Measurements from ENCODE around the gene KRTAP4-9. TPM values are rescaled to one million over a fixed set of nuclear protein-coding genes. Genes with fewer than 3 reads are reported as not detected.
"Not testable (repeated sequence)": the region's sequence is repeated elsewhere in the genome, so short reads cannot be mapped to it uniquely, and the experiment has no call there.

Gene KRTAP4-9
- not detected for total RNA-seq

GRCh38 chr17:41105347-41105746, at the start of gene KRTAP4-9:
Gene KRTAP4-9, plus strand, starts transcription at chr17:41105389. Its CDS starts 0 bp downstream, at chr17:41105389.
- ATAC-seq; H3K36me3 Mint-ChIP-seq (ENCODE audit: low read depth); H3K27me3 Mint-ChIP-seq (ENCODE audit: low read depth); H3K4me3 Mint-ChIP-seq; DNase-seq; H3K9me3 Mint-ChIP-seq (ENCODE audit: insufficient read depth); H3K4me1 Mint-ChIP-seq (ENCODE audit: low read depth); CTCF ChIA-PET; POLR2A ChIA-PET; H3K27ac Mint-ChIP-seq: not testable (repeated sequence)

- DNase-seq (no peak), ATAC-seq (no peak)
- H3K27ac Mint-ChIP-seq = no peak overlapping the region
- no peaks in the 10 kb centered on the region for H3K9me3 Mint-ChIP-seq (ENCODE audit: insufficient read depth)
- CTCF ChIA-PET = no interaction called here
- no peaks in the 10 kb centered on the region for H3K4me1 Mint-ChIP-seq (ENCODE audit: low read depth)
- no peak overlapping the region for H3K4me3 Mint-ChIP-seq
- POLR2A ChIA-PET = interaction anchor here (1.2 kb wide), 1 partner anchor 10 kb away, joined by 3 read pairs; the partner anchor contains the start of gene KRTAP2-1
- H3K36me3 Mint-ChIP-seq (ENCODE audit: low read depth) = no peaks in the 10 kb centered on the region
- peaks cover 40% of the 10 kb centered on the region for H3K27me3 Mint-ChIP-seq (ENCODE audit: low read depth)
Measured at GRCh38 chr17:41057547-41057946, 47.6 kb upstream of the KRTAP4-9 start.

- Mint-ChIP-seq H3K4me3 (no peak overlapping the region), H3K4me1 (ENCODE audit: low read depth) (no peaks in the 10 kb centered on the region), H3K27ac (no peak overlapping the region), H3K36me3 (ENCODE audit: low read depth) (no peaks in the 10 kb centered on the region), H3K9me3 (ENCODE audit: insufficient read depth) (no peaks in the 10 kb centered on the region), H3K27me3 (ENCODE audit: low read depth) (peaks cover 37% of the 10 kb centered on the region)
- ChIA-PET CTCF (no interaction called here), POLR2A (interaction anchor here (1.2 kb wide), 1 partner anchor 11 kb away, joined by 3 read pairs; the partner anchor contains the start of gene KRTAP2-1)
- ATAC-seq (no peak), DNase-seq (no peak)
Measured at GRCh38 chr17:41058741-41059140, 46.4 kb upstream of the KRTAP4-9 start.

- H3K9me3 Mint-ChIP-seq (ENCODE audit: insufficient read depth); ATAC-seq; CTCF ChIA-PET; H3K27ac Mint-ChIP-seq; DNase-seq; POLR2A ChIA-PET; H3K4me1 Mint-ChIP-seq (ENCODE audit: low read depth); H3K36me3 Mint-ChIP-seq (ENCODE audit: low read depth); H3K4me3 Mint-ChIP-seq: not testable (repeated sequence)
- peaks cover 37% of the 10 kb centered on the region for H3K27me3 Mint-ChIP-seq (ENCODE audit: low read depth)
Measured at GRCh38 chr17:41059276-41060051, 45.7 kb upstream of the KRTAP4-9 start.

- CTCF ChIA-PET = no interaction called here
- no peaks in the 10 kb centered on the region for H3K4me1 Mint-ChIP-seq (ENCODE audit: low read depth)
- ATAC-seq = no peak
Measured at GRCh38 chr17:41060052-41060604, 45.1 kb upstream of the KRTAP4-9 start, which contains the start of gene KRTAP2-3. Gene KRTAP2-3, minus strand, starts transcription at chr17:41060114. Its CDS starts 64 bp downstream, at chr17:41060050.

GRCh38 chr17:41061964-41062363, 43.2 kb upstream of the KRTAP4-9 start:
- DNase-seq = no peak
- no peak for ATAC-seq

More at GRCh38 chr17:41060052-41060604, 45.1 kb upstream of the KRTAP4-9 start, which contains the start of gene KRTAP2-3:
- H3K4me3 Mint-ChIP-seq = no peak within 1 kb of the TSS
- no peaks in the 10 kb centered on the region for H3K9me3 Mint-ChIP-seq (ENCODE audit: insufficient read depth)
- POLR2A ChIA-PET = no interaction called here
- no peak within 1 kb of the TSS for H3K27ac Mint-ChIP-seq
- no peak for DNase-seq
- H3K36me3 Mint-ChIP-seq (ENCODE audit: low read depth) = no peaks in the 10 kb centered on the region
- peaks cover 37% of the 10 kb centered on the region for H3K27me3 Mint-ChIP-seq (ENCODE audit: low read depth)

GRCh38 chr17:41063449-41063848, 41.7 kb upstream of the KRTAP4-9 start:
- H3K27ac Mint-ChIP-seq = no peak overlapping the region
- no peaks in the 10 kb centered on the region for H3K36me3 Mint-ChIP-seq (ENCODE audit: low read depth)
- ATAC-seq = no peak
- H3K9me3 Mint-ChIP-seq (ENCODE audit: insufficient read depth) = no peaks in the 10 kb centered on the region
- ChIA-PET POLR2A (no interaction called here), CTCF (no interaction called here)
- peaks cover 28% of the 10 kb centered on the region for H3K27me3 Mint-ChIP-seq (ENCODE audit: low read depth)
- no peak for DNase-seq
- no peaks in the 10 kb centered on the region for H3K4me1 Mint-ChIP-seq (ENCODE audit: low read depth)
- H3K4me3 Mint-ChIP-seq = no peak overlapping the region

More at GRCh38 chr17:41061964-41062363, 43.2 kb upstream of the KRTAP4-9 start:
- Mint-ChIP-seq H3K36me3 (ENCODE audit: low read depth) (no peaks in the 10 kb centered on the region), H3K4me3 (no peak overlapping the region), H3K9me3 (ENCODE audit: insufficient read depth) (no peaks in the 10 kb centered on the region), H3K27me3 (ENCODE audit: low read depth) (peaks cover 36% of the 10 kb centered on the region), H3K4me1 (ENCODE audit: low read depth) (no peaks in the 10 kb centered on the region), H3K27ac (no peak overlapping the region)
- POLR2A ChIA-PET = no interaction called here
- CTCF ChIA-PET = no interaction called here

GRCh38 chr17:41064301-41064700, 40.9 kb upstream of the KRTAP4-9 start:
- ATAC-seq (no peak), DNase-seq (no peak)
- Mint-ChIP-seq H3K4me1 (ENCODE audit: low read depth) (peaks cover 2% of the 10 kb centered on the region), H3K27me3 (ENCODE audit: low read depth) (peaks cover 23% of the 10 kb centered on the region), H3K36me3 (ENCODE audit: low read depth) (no peaks in the 10 kb centered on the region), H3K27ac (no peak overlapping the region), H3K4me3 (no peak overlapping the region), H3K9me3 (ENCODE audit: insufficient read depth) (no peaks in the 10 kb centered on the region)
- ChIA-PET CTCF (no interaction called here), POLR2A (no interaction called here)

- H3K4me3 Mint-ChIP-seq; ATAC-seq; DNase-seq; H3K9me3 Mint-ChIP-seq (ENCODE audit: insufficient read depth); POLR2A ChIA-PET; CTCF ChIA-PET; H3K27ac Mint-ChIP-seq; H3K36me3 Mint-ChIP-seq (ENCODE audit: low read depth); H3K4me1 Mint-ChIP-seq (ENCODE audit: low read depth): not testable (repeated sequence)
- H3K27me3 Mint-ChIP-seq (ENCODE audit: low read depth) = peaks cover 17% of the 10 kb centered on the region
Measured at GRCh38 chr17:41065016-41065689, 40.0 kb upstream of the KRTAP4-9 start.

- no peak for ATAC-seq
Measured at GRCh38 chr17:41065829-41066624, 39.2 kb upstream of the KRTAP4-9 start, which contains the start of gene KRTAP2-4. Gene KRTAP2-4, minus strand, starts transcription at chr17:41065879. Its CDS starts 34 bp downstream, at chr17:41065845.

GRCh38 chr17:41067281-41067680, 37.9 kb upstream of the KRTAP4-9 start:
- ChIA-PET POLR2A (no interaction called here), CTCF (interaction anchor here (0.9 kb wide), 1 partner anchor 255 kb away, joined by 4 read pairs; no protein-coding TSS in a partner anchor)
- DNase-seq (no peak), ATAC-seq (no peak)
- Mint-ChIP-seq H3K27me3 (ENCODE audit: low read depth) (peaks cover 4% of the 10 kb centered on the region), H3K4me1 (ENCODE audit: low read depth) (peaks cover 2% of the 10 kb centered on the region), H3K27ac (no peak overlapping the region), H3K36me3 (ENCODE audit: low read depth) (no peaks in the 10 kb centered on the region), H3K4me3 (no peak overlapping the region), H3K9me3 (ENCODE audit: insufficient read depth) (no peaks in the 10 kb centered on the region)

More at GRCh38 chr17:41065829-41066624, 39.2 kb upstream of the KRTAP4-9 start, which contains the start of gene KRTAP2-4:
- DNase-seq = no peak
- ChIA-PET CTCF (no interaction called here), POLR2A (no interaction called here)
- Mint-ChIP-seq H3K4me1 (ENCODE audit: low read depth) (peaks cover 2% of the 10 kb centered on the region), H3K9me3 (ENCODE audit: insufficient read depth) (no peaks in the 10 kb centered on the region), H3K4me3 (no peak within 1 kb of the TSS), H3K27me3 (ENCODE audit: low read depth) (peaks cover 10% of the 10 kb centered on the region), H3K27ac (no peak within 1 kb of the TSS), H3K36me3 (ENCODE audit: low read depth) (no peaks in the 10 kb centered on the region)

All from activated CD8-positive, alpha-beta T cell treated with anti-CD3 and anti-CD28 coated beads, Interleukin-2, amount 10 ng/mL, durations not matched to agents 7 days and 5 days (primary cell).